DOHH2 (cell line): Measurements from ENCODE around the gene TUT1.

Experiments
- H3F3A ChIP-seq: fragments of 200-600 bp; sonication (generic), shearing (Covaris generic); 2 replicates; pipeline ENCODE4 v1.6.0; 2016; ENCODE audit warnings: antibody characterized with exemption, mild to moderate bottlenecking; ENCODE audit not compliant: control insufficient read depth, insufficient read depth
- H3K27ac ChIP-seq: fragments of 200-600 bp; sonication (generic); 2 replicates; pipeline ENCODE4 v1.5.1; 2014; ENCODE audit warnings: low read depth, mild to moderate bottlenecking, low read length, moderate library complexity
- H3K27me3 ChIP-seq: fragments of 200-600 bp; sonication (generic); 2 replicates; pipeline ENCODE4 v1.6.1; 2014; ENCODE audit warnings: mild to moderate bottlenecking, low read length, mixed read lengths; ENCODE audit not compliant: control insufficient read depth
- H3K36me3 ChIP-seq: fragments of 200-600 bp; sonication (generic); 2 replicates; pipeline ENCODE4 v1.6.1; 2014; ENCODE audit warnings: mild to moderate bottlenecking, low read length, moderate library complexity, mixed read lengths; ENCODE audit not compliant: control insufficient read depth
- H3K4me1 ChIP-seq: fragments of 200-600 bp; sonication (generic); 2 replicates; pipeline ENCODE4 v1.6.1; 2014; ENCODE audit warnings: mild to moderate bottlenecking, low read length, mixed read lengths; ENCODE audit not compliant: control insufficient read depth
- H3K4me2 ChIP-seq: fragments of 200-600 bp; sonication (generic); 2 replicates; pipeline ENCODE4 v1.6.0; 2014; ENCODE audit warnings: mild to moderate bottlenecking, low read length, moderate library complexity
- H3K4me3 ChIP-seq: fragments of 200-600 bp; sonication (generic); 2 replicates; pipeline ENCODE4 v1.5.1; 2014; ENCODE audit warnings: mild to moderate bottlenecking, low read length, mixed read lengths
- H3K79me2 ChIP-seq: fragments of 200-600 bp; sonication (generic); 2 replicates; pipeline ENCODE4 v1.6.1; 2014; ENCODE audit warnings: mild to moderate bottlenecking, low read length, mixed read lengths; ENCODE audit not compliant: control insufficient read depth
- H3K9me2 ChIP-seq: fragments of 200-600 bp; sonication (generic); replicated peaks from 2 replicates; pipeline ENCODE4 v1.6.1; 2014; ENCODE audit warnings: mild to moderate bottlenecking, low read length, mixed read lengths; ENCODE audit not compliant: control insufficient read depth
- H3K9me3 ChIP-seq: fragments of 200-600 bp; sonication (generic); 2 replicates; pipeline ENCODE4 v1.6.1; 2014; ENCODE audit warnings: antibody characterized with exemption, low read length, mixed read lengths; ENCODE audit not compliant: control insufficient read depth, insufficient read depth
- H4K20me1 ChIP-seq: fragments of 200-600 bp; sonication (generic); 2 replicates; pipeline ENCODE4 v1.6.0; 2014; ENCODE audit warnings: low read depth, mild to moderate bottlenecking, antibody characterized with exemption, low read length, moderate library complexity; ENCODE audit not compliant: control insufficient read depth, insufficient read depth
- CTCF ChIP-seq: fragments of 200-600 bp; sonication (generic); IDR thresholded peaks from one replicate; pipeline ENCODE4 v1.5.1; 2014; ENCODE audit warnings: antibody characterized with exemption, mild to moderate bottlenecking, low read depth, low read length; ENCODE audit not compliant: poor library complexity, severe bottlenecking
- EZH2phosphoT487 ChIP-seq: fragments of 200-600 bp; sonication (generic); IDR thresholded peaks from 2 replicates; pipeline ENCODE4 v1.6.1; 2017; ENCODE audit warnings: borderline replicate concordance, mild to moderate bottlenecking, antibody characterized with exemption, low read length, moderate library complexity, mixed read lengths

The TUT1 gene

GRCh38 chr11:62574363-62575071 is 16.8 kb downstream of the TUT1 start:
- peak overlapping the region; percentile 65 for H3K27ac ChIP-seq
- H3K36me3 ChIP-seq, result peaks cover 90% of the 10 kb centered on the region
- peak overlapping the region; percentile 93 for H3K4me3 ChIP-seq
- H3K79me2 ChIP-seq, result peaks cover 62% of the 10 kb centered on the region
- peaks cover 4% of the 10 kb centered on the region; the same call in 1 of the 2 replicates for H4K20me1 ChIP-seq
- H3F3A ChIP-seq, result peaks cover 10% of the 10 kb centered on the region
- H3K4me1 ChIP-seq, result peaks cover 48% of the 10 kb centered on the region
- peak overlapping the region; percentile 81 for H3K4me2 ChIP-seq
- H3K9me3 ChIP-seq, result no peaks in the 10 kb centered on the region
- TF ChIP-seq CTCF, result no peak
- H3K9me2 ChIP-seq, result no peaks in the 10 kb centered on the region
- no peaks in the 10 kb centered on the region for H3K27me3 ChIP-seq

- H3K36me3 ChIP-seq, result peaks cover 91% of the 10 kb centered on the region
- H3F3A ChIP-seq, result peaks cover 8% of the 10 kb centered on the region
These were observed 17.5 kb downstream of the TUT1 start, which contains the start of gene EEF1G for GRCh38 chr11:62573592-62574362. Gene EEF1G, minus strand, starts transcription at chr11:62573891. Its CDS starts 49 bp downstream, at chr11:62573842.

GRCh38 chr11:62573006-62573591 is 18.2 kb downstream of the TUT1 start:
- Histone ChIP-seq H4K20me1 (peaks cover 4% of the 10 kb centered on the region; the same call in 1 of the 2 replicates), H3K4me2 (peak overlapping the region; percentile 74)

More at GRCh38 chr11:62573592-62574362, 17.5 kb downstream of the TUT1 start, which contains the start of gene EEF1G:
- peaks cover 48% of the 10 kb centered on the region for H3K4me1 ChIP-seq
- TF ChIP-seq CTCF, result no peak
- no peak for TF ChIP-seq EZH2phosphoT487
- peaks cover 70% of the 10 kb centered on the region for H3K79me2 ChIP-seq
- no peaks in the 10 kb centered on the region for H3K9me3 ChIP-seq
- H4K20me1 ChIP-seq, result peaks cover 4% of the 10 kb centered on the region; the same call in 1 of the 2 replicates
- H3K4me3 ChIP-seq, result peak within 1 kb of the TSS; percentile 93
- H3K4me2 ChIP-seq, result peak within 1 kb of the TSS; percentile 81
- H3K9me2 ChIP-seq, result no peaks in the 10 kb centered on the region
- H3K27ac ChIP-seq, result peak within 1 kb of the TSS; percentile 68
- no peaks in the 10 kb centered on the region for H3K27me3 ChIP-seq

More at GRCh38 chr11:62573006-62573591, 18.2 kb downstream of the TUT1 start:
- peaks cover 8% of the 10 kb centered on the region for H3F3A ChIP-seq
- H3K4me3 ChIP-seq, result peak overlapping the region; percentile 93
- TF ChIP-seq CTCF, result no peak
- no peak for TF ChIP-seq EZH2phosphoT487
- peaks cover 75% of the 10 kb centered on the region for H3K79me2 ChIP-seq
- H3K9me2 ChIP-seq, result no peaks in the 10 kb centered on the region
- peaks cover 89% of the 10 kb centered on the region for H3K36me3 ChIP-seq
- peaks cover 48% of the 10 kb centered on the region for H3K4me1 ChIP-seq
- H3K9me3 ChIP-seq, result no peaks in the 10 kb centered on the region
- no peaks in the 10 kb centered on the region for H3K27me3 ChIP-seq
- H3K27ac ChIP-seq, result peak overlapping the region; percentile 68
